ENCODE data around the gene ADAMTS13. TPM values are rescaled to one million over a fixed set of nuclear protein-coding genes. Genes with fewer than 3 reads are reported as not detected.
"Not testable (repeated sequence)": the region's sequence is repeated elsewhere in the genome, so short reads cannot be mapped to it uniquely, and the experiment has no call there.

The ADAMTS13 gene
- total RNA-seq, 4 donors from 2014 or later: 1.7 to 4.3 (median 3.2) TPM

- WGBS, 2 donors: 85 to 88% methylated on average over 9 of the region's 9 CpGs
- no peak overlapping the region for H3K4me3 ChIP-seq
These were observed 34.5 kb upstream of the ADAMTS13 start for GRCh38 chr9:133387680-133388079.

GRCh38 chr9:133389025-133389557 is 33.1 kb upstream of the ADAMTS13 start:
- DNase-seq (ENCODE audit: low spot score in 2 of 2): no peak
- Histone ChIP-seq H3K9me3 (no peaks in the 10 kb centered on the region), H3K27me3 (peaks cover 0 to 12% of the 10 kb centered on the region in 2 donors), H3K27ac (no peak overlapping the region), H3K4me1 (no peaks in the 10 kb centered on the region), H3K4me3 (no peak overlapping the region), H3K36me3 (no peaks in the 10 kb centered on the region)
- TF ChIP-seq EP300 (IDR thresholded peaks at IDR 0.05) (no peak), CTCF (IDR thresholded peaks at IDR 0.05) (no peak)
- 90 to 91% methylated on average over 8 to 12 of the region's 12 CpGs for WGBS, 2 donors

More at GRCh38 chr9:133387680-133388079, 34.5 kb upstream of the ADAMTS13 start:
- no peak overlapping the region for H3K27ac ChIP-seq
- DNase-seq (ENCODE audit: low spot score in 2 of 2): no peak
- no peaks in the 10 kb centered on the region for H3K36me3 ChIP-seq
- no peaks in the 10 kb centered on the region for H3K4me1 ChIP-seq
- TF ChIP-seq POLR2A (IDR thresholded peaks at IDR 0.05): no peak
- TF ChIP-seq CTCF (IDR thresholded peaks at IDR 0.05): no peak
- no peak for TF ChIP-seq EP300 (IDR thresholded peaks at IDR 0.05)
- H3K9me3 ChIP-seq: no peaks in the 10 kb centered on the region
- H3K27me3 ChIP-seq: peaks cover 0 to 9% of the 10 kb centered on the region in 2 donors

GRCh38 chr9:133389562-133389961 is 32.6 kb upstream of the ADAMTS13 start:
- WGBS, 2 donors: 79 to 80% methylated on average over 13 of the region's 13 CpGs
- Histone ChIP-seq H3K36me3 (no peaks in the 10 kb centered on the region), H3K27ac (no peak overlapping the region), H3K4me1 (no peaks in the 10 kb centered on the region), H3K9me3 (no peaks in the 10 kb centered on the region), H3K4me3 (no peak overlapping the region), H3K27me3 (peaks cover 0 to 17% of the 10 kb centered on the region in 2 donors)
- no peak for TF ChIP-seq POLR2A (IDR thresholded peaks at IDR 0.05)
- TF ChIP-seq EP300 (IDR thresholded peaks at IDR 0.05): no peak
- TF ChIP-seq CTCF (IDR thresholded peaks at IDR 0.05): no peak
- DNase-seq (ENCODE audit: low spot score in 2 of 2): no peak

DNA sequence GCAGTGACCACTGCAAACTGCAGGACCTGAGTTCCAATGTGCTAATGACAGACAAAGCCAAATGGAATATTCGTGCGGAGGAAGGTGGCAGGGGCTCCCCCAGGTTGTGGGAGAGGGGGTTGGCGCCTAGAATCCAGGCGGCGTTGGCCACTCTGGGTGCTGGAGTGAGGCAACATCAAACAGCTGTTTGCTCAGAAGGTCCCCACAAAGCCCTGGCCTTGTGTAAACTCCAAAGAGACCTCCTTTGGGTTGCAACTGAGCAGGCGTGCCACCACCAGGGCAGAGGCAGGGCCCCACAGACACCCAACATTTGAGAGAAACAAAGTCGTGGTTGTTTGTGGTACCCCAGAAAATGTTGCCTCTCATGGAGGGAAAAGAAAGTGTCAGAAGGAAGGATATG is 31.5 kb upstream of the ADAMTS13 start:
- H3K4me3 ChIP-seq: no peak overlapping the region
- H3K36me3 ChIP-seq: no peaks in the 10 kb centered on the region
- H3K27me3 ChIP-seq: peaks cover 0 to 27% of the 10 kb centered on the region in 2 donors
- DNase-seq (ENCODE audit: low spot score in 2 of 2): no peak
- H3K4me1 ChIP-seq: no peaks in the 10 kb centered on the region
- H3K9me3 ChIP-seq: no peaks in the 10 kb centered on the region
- 79% methylated on average over 7 of the region's 7 CpGs for WGBS, 2 donors
- no peak for TF ChIP-seq CTCF (IDR thresholded peaks at IDR 0.05)
- no peak overlapping the region for H3K27ac ChIP-seq

DNA sequence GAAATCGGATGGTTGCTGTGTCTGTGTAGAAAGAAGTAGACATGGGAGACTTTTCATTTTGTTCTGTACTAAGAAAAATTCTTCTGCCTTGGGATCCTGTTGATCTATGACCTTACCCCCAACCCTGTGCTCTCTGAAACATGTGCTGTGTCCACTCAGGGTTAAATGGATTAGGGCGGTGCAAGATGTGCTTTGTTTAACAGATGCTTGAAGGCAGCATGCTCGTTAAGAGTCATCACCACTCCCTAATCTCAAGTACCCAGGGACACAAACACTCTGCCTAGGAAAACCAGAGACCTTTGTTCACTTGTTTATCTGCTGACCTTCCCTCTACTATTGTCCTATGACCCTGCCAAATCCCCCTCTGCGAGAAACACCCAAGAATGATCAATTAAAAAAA is 30.7 kb upstream of the ADAMTS13 start:
- not testable (repeated sequence) for H3K27ac ChIP-seq
- WGBS, 2 donors: 47 to 67% methylated on average over 1 to 2 of the region's 4 CpGs

DNA sequence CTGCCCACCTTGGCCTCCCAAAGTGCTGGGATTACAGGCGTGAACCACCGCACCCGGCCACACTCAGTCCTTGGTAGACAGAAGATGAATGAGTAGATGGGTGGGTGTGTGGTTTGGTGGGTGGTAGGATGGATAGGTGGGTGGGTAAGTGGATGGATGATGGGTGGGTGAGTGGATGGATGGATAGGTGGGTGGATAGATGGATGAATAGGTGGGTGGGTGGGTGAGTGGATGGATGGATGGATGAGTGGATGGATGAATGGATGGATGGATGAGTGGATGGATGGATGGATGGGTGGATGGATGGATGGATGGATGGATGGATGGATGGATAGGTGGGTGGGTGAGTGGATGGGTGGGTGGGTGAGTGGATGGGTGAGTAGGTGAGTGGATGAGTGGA is 29.9 kb upstream of the ADAMTS13 start:
- not testable (repeated sequence) for H3K4me3 ChIP-seq, H3K9me3 ChIP-seq
- WGBS, 2 donors: 94% methylated on average over 3 of the region's 3 CpGs

More for the DNA sequence above, 30.7 kb upstream of the ADAMTS13 start:
- H3K4me1 ChIP-seq; H3K9me3 ChIP-seq; H3K4me3 ChIP-seq; H3K36me3 ChIP-seq; DNase-seq (ENCODE audit: low spot score in 2 of 2): not testable (repeated sequence)
- H3K27me3 ChIP-seq: peaks cover 0 to 27% of the 10 kb centered on the region in 2 donors

More for the DNA sequence above, 29.9 kb upstream of the ADAMTS13 start:
- not testable (repeated sequence) for H3K36me3 ChIP-seq; H3K27ac ChIP-seq; H3K4me1 ChIP-seq; DNase-seq (ENCODE audit: low spot score in 2 of 2)
- H3K27me3 ChIP-seq: peaks cover 0 to 27% of the 10 kb centered on the region in 2 donors
